SJCRH30 (cell line): ENCODE data around the gene HOXD3. TPM values are rescaled to one million over a fixed set of nuclear protein-coding genes. Genes with fewer than 3 reads are reported as not detected.

Source experiments
- DNase-seq, 2 experiments: peaks; one replicate each; pipeline ENCODE4 v3.0.0-alpha.2; 2015 to 2020
- H3K27ac ChIP-seq: fragments of 250-450 bp; sonication (Bioruptor Pico); 2 replicates; pipeline ENCODE4 v1.5.1; 2020; ENCODE audit warnings: mild to moderate bottlenecking, moderate library complexity
- H3K27me3 ChIP-seq: fragments of 250-450 bp; sonication (Bioruptor Pico); 2 replicates; pipeline ENCODE4 v1.5.1; 2020; ENCODE audit warnings: mild to moderate bottlenecking, moderate library complexity
- H3K36me3 ChIP-seq: fragments of 250-450 bp; sonication (Bioruptor Pico); 2 replicates; pipeline ENCODE4 v1.5.1; 2020; ENCODE audit warnings: mild to moderate bottlenecking, moderate library complexity
- H3K4me1 ChIP-seq: fragments of 250-450 bp; sonication (Bioruptor Pico); 2 replicates; pipeline ENCODE4 v1.5.1; 2020; ENCODE audit warnings: mild to moderate bottlenecking, moderate library complexity
- H3K4me3 ChIP-seq: fragments of 250-450 bp; sonication (Bioruptor Pico); 2 replicates; pipeline ENCODE4 v1.5.1; 2020; ENCODE audit warnings: mild to moderate bottlenecking, moderate library complexity
- H3K9me3 ChIP-seq: fragments of 250-450 bp; sonication (Bioruptor Pico); replicated peaks from 2 replicates; pipeline ENCODE4 v1.5.1; 2020; ENCODE audit warnings: mild to moderate bottlenecking, moderate library complexity
- total RNA-seq: library from RNA; depleted of rRNA; stranded (reverse); fragments of >200 nt; shearing (Covaris generic); gene quantifications from 2 replicates; pipeline ENCODE4 v1.2.3, GENCODE V29; 2014; rRNA removed

HOXD3 gene
- total RNA-seq, 1 experiment from 2014 or later = not detected

GRCh38 chr2:176205126-176205525, 48.0 kb downstream of the HOXD3 start:
- no peaks in the 10 kb centered on the region for H3K27me3 ChIP-seq
- H3K27ac ChIP-seq = no peak overlapping the region
- no peaks in the 10 kb centered on the region for H3K9me3 ChIP-seq
- no peak for DNase-seq
- no peaks in the 10 kb centered on the region for H3K4me1 ChIP-seq
- no peaks in the 10 kb centered on the region for H3K36me3 ChIP-seq
- H3K4me3 ChIP-seq = no peak overlapping the region

DNA sequence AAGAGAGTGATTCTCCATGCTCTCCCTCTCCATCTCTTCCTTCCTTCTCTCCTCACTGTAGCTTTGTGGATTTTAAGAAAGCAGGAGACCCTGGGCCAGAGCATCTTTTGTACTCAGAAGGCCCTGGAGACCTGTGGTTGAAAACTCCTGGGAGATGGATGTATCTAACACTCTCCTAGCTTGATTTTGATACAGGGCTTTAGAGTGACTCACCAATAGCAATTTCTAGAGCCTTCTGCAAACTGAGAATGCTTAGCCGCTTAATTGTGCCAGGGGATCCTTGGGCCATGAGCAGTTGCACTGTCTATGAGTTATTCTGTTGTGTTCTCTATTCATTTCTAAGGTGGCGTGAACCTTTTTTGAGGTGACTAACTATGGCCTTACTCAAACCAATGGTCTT, 49.0 kb downstream of the HOXD3 start:
- H3K27me3 ChIP-seq = no peaks in the 10 kb centered on the region
- H3K27ac ChIP-seq = no peak overlapping the region
- H3K4me3 ChIP-seq = no peak overlapping the region
- no peak for DNase-seq
- H3K36me3 ChIP-seq = no peaks in the 10 kb centered on the region
- no peaks in the 10 kb centered on the region for H3K9me3 ChIP-seq
- no peaks in the 10 kb centered on the region for H3K4me1 ChIP-seq

DNA sequence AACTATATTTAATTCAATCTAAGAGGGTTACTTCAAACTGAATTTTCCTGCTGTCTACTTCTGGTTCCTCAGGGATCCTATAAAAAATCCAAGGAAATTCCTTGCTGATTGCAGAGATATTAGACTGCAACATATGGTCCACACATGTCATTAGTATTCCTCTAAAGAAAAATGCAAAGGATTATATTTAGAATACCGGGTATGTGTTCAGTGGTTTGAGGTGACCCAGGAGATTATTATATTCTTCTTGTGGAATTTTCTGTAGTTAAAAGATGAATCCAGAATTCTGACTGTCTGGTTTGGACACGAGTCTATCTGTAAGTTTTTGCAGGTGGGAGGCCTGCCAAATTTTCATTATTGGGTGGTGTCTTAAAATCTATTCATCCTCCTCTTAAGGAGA, 49.6 kb downstream of the HOXD3 start:
- no peak for DNase-seq
- Histone ChIP-seq H3K36me3 (no peaks in the 10 kb centered on the region), H3K4me1 (no peaks in the 10 kb centered on the region), H3K9me3 (no peaks in the 10 kb centered on the region), H3K27me3 (no peaks in the 10 kb centered on the region), H3K27ac (no peak overlapping the region), H3K4me3 (no peak overlapping the region)

GRCh38 chr2:176211110-176211509, 54.0 kb downstream of the HOXD3 start:
- DNase-seq = no peak
- Histone ChIP-seq H3K36me3 (no peaks in the 10 kb centered on the region), H3K9me3 (no peaks in the 10 kb centered on the region), H3K27ac (no peak overlapping the region), H3K4me3 (no peak overlapping the region), H3K27me3 (no peaks in the 10 kb centered on the region), H3K4me1 (no peaks in the 10 kb centered on the region)

- DNase-seq = no peak
- Histone ChIP-seq H3K9me3 (no peaks in the 10 kb centered on the region), H3K27ac (no peak overlapping the region), H3K36me3 (no peaks in the 10 kb centered on the region), H3K27me3 (no peaks in the 10 kb centered on the region), H3K4me1 (no peaks in the 10 kb centered on the region), H3K4me3 (no peak overlapping the region)
Observed at GRCh38 chr2:176212276-176212675, 55.2 kb downstream of the HOXD3 start.

- H3K9me3 ChIP-seq = no peaks in the 10 kb centered on the region
- no peak overlapping the region for H3K27ac ChIP-seq
- H3K36me3 ChIP-seq = no peaks in the 10 kb centered on the region
- H3K4me1 ChIP-seq = no peaks in the 10 kb centered on the region
- no peak for DNase-seq
- no peaks in the 10 kb centered on the region for H3K27me3 ChIP-seq
- H3K4me3 ChIP-seq = no peak overlapping the region
Observed at GRCh38 chr2:176213406-176213805, 56.3 kb downstream of the HOXD3 start.

Other genes starting within 250 kb of the HOXD3 start
- 29.4 and 29.5 TPM in 2 replicates for gene LNPK, start 155.0 kb upstream of the HOXD3 start, total RNA-seq
- not detected in 2 replicates for gene EVX2, start 73.3 kb upstream of the HOXD3 start, total RNA-seq
- gene HOXD13, start 64.6 kb upstream of the HOXD3 start, total RNA-seq = 11.0 and 13.6 TPM in 2 replicates
- 0.10 TPM in 1 of 2 replicates, not detected in the other for gene HOXD12, start 57.5 kb upstream of the HOXD3 start, total RNA-seq
- 3.1 and 3.7 TPM in 2 replicates for gene HOXD11, start 50.0 kb upstream of the HOXD3 start, total RNA-seq
- 1.3 and 2.2 TPM in 2 replicates for gene HOXD10, start 40.5 kb upstream of the HOXD3 start, total RNA-seq
- 3.9 and 4.4 TPM in 2 replicates for gene HOXD9, start 34.6 kb upstream of the HOXD3 start, total RNA-seq
- 8.6 and 9.9 TPM in 2 replicates for gene HOXD8, start 27.6 kb upstream of the HOXD3 start, total RNA-seq
- not detected in 2 replicates for gene HOXD4, start 5.8 kb upstream of the HOXD3 start, total RNA-seq
- 0.06 TPM in 1 of 2 replicates, not detected in the other for gene HOXD1, start 31.4 kb downstream of the HOXD3 start, total RNA-seq
- gene MTX2, start 112.1 kb downstream of the HOXD3 start, total RNA-seq = 38.0 and 39.3 TPM in 2 replicates